Measurements from ENCODE around the gene MCOLN1.

Gene MCOLN1

GRCh38 chr19:7542556-7543348 is 20.3 kb downstream of the MCOLN1 start:
- no peak for DNase-seq (ENCODE audit: low read depth)

- DNase-seq (ENCODE audit: low read depth): no peak
These were observed 22.2 kb downstream of the MCOLN1 start for GRCh38 chr19:7544626-7545025.

GRCh38 chr19:7545300-7545699 is 22.9 kb downstream of the MCOLN1 start:
- DNase-seq (ENCODE audit: low read depth): no peak

- no peak for DNase-seq (ENCODE audit: low read depth)
These were observed 23.5 kb downstream of the MCOLN1 start for GRCh38 chr19:7545904-7546303.

- no peak for DNase-seq (ENCODE audit: low read depth)
These were observed 24.7 kb downstream of the MCOLN1 start for GRCh38 chr19:7547159-7547558.

- DNase-seq (ENCODE audit: low read depth): no peak
These were observed 27.2 kb downstream of the MCOLN1 start for GRCh38 chr19:7549429-7550148.

- DNase-seq (ENCODE audit: low read depth): no peak
These were observed 27.8 kb downstream of the MCOLN1 start for GRCh38 chr19:7550169-7550770.

GRCh38 chr19:7550987-7551761 is 28.8 kb downstream of the MCOLN1 start:
- DNase-seq (ENCODE audit: low read depth): no peak

- DNase-seq (ENCODE audit: low read depth): no peak
These were observed 30.4 kb downstream of the MCOLN1 start for GRCh38 chr19:7552781-7553180.

- no peak for DNase-seq (ENCODE audit: low read depth)
These were observed 32.1 kb downstream of the MCOLN1 start for GRCh38 chr19:7554565-7554964.

- DNase-seq (ENCODE audit: low read depth): no peak
These were observed 32.8 kb downstream of the MCOLN1 start for GRCh38 chr19:7554990-7555864.

- no peak for DNase-seq (ENCODE audit: low read depth)
These were observed 34.4 kb downstream of the MCOLN1 start for GRCh38 chr19:7556696-7557315.

GRCh38 chr19:7558667-7559066 is 36.2 kb downstream of the MCOLN1 start:
- no peak for DNase-seq (ENCODE audit: low read depth)

- no peak for DNase-seq (ENCODE audit: low read depth)
These were observed 36.7 kb downstream of the MCOLN1 start for GRCh38 chr19:7559102-7559501.

- DNase-seq (ENCODE audit: low read depth): no peak
These were observed 37.8 kb downstream of the MCOLN1 start for GRCh38 chr19:7560255-7560654.

GRCh38 chr19:7561325-7561724 is 38.9 kb downstream of the MCOLN1 start:
- DNase-seq (ENCODE audit: low read depth): no peak

- DNase-seq (ENCODE audit: low read depth): no peak
These were observed 40.4 kb downstream of the MCOLN1 start for GRCh38 chr19:7562646-7563393.

GRCh38 chr19:7564866-7565265 is 42.4 kb downstream of the MCOLN1 start:
- no peak for DNase-seq (ENCODE audit: low read depth)

- DNase-seq (ENCODE audit: low read depth): no peak
These were observed 42.9 kb downstream of the MCOLN1 start for GRCh38 chr19:7565332-7565731.

GRCh38 chr19:7570761-7571160 is 48.3 kb downstream of the MCOLN1 start:
- no peak for DNase-seq (ENCODE audit: low read depth)
